H1 (cell line): ENCODE results near the gene RETREG3. TPM values are rescaled to one million over a fixed set of nuclear protein-coding genes. Genes with fewer than 3 reads are reported as not detected.

Experiments
- SP1 ChIP-seq: IDR thresholded peaks from 2 replicates; pipeline ENCODE4 v1.6.1; 2011; ENCODE audit warnings: low read depth, low read length
- SP2 ChIP-seq: IDR thresholded peaks from 2 replicates; pipeline ENCODE4 v1.6.1; 2012; ENCODE audit warnings: mild to moderate bottlenecking, low read length, inconsistent platforms
- polyA plus RNA-seq, 7 experiments: library from polyadenylated mRNA; depleted of rRNA in 3 of 7; stranded (reverse) in 5 of 7; unstranded in 2 of 7; fragments of >200 nt in 5 of 7; fragments of 200-250 nt in 2 of 7; gene quantifications; 1 replicate in 5 of 7; 2 replicates in 1 of 7; 4 replicates in 1 of 7; pipeline versions ENCODE4 v1.2.1 to v1.2.3, GENCODE V29; 2011 to 2013; ENCODE audit warnings: missing spikeins in 2 of 7, mixed read lengths in 2 of 7
- total RNA-seq: library from RNA; stranded (reverse); fragmentation: NEBNext Ultra II Directional; extraction: Animal tissue kit (Norgen Biotek cat#: 25700); gene quantifications from 2 replicates; pipeline ENCODE4 v1.2.1, GENCODE V29; 2021

The RETREG3 gene
- total and polyA plus RNA-seq, 2 of the 8 experiments (the other 6 are each of a cell fraction or from before 2014, with no cell fraction given) = 23.7 to 42.6 TPM

DNA sequence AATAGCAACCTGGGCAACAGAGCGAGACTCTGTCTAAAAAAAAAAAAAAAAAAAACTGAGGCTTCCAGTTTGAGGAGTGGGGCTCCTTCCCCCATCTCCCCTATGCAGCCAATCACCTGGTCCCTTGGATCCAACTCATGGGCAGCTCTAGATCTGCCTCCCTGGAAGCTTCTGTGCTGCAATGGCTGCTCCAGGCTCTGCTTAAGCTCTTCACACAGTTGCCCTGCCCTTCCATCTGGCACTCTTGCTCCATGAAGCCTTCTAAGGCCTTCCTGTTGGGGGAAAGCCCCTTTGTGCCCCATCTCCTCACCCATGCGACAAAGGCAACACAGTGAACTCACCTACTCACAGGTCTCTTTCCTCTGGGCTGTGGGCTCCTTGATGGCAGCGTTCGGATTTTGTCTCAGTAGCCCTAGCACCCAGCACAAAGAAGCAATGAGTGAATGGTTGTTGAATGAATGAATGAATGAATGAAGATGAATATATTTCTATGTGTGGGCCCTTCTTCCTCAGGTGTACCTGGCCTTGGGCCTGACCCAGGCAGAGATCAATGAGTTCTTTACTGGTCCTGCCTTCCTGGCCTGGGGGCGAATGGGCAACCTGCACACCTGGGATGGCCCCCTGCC, 71.2 kb downstream of the RETREG3 start (continued):
- TF ChIP-seq SP2 (no peak), SP1 (no peak)
